Measurements from ENCODE around the gene ZNF132.
A peak's percentile ranks its signal among the peaks of the same experiment; 100 is the strongest.
"Not testable (repeated sequence)": the region's sequence is repeated elsewhere in the genome, so short reads cannot be mapped to it uniquely, and the experiment has no call there.

ZNF132 gene

DNA sequence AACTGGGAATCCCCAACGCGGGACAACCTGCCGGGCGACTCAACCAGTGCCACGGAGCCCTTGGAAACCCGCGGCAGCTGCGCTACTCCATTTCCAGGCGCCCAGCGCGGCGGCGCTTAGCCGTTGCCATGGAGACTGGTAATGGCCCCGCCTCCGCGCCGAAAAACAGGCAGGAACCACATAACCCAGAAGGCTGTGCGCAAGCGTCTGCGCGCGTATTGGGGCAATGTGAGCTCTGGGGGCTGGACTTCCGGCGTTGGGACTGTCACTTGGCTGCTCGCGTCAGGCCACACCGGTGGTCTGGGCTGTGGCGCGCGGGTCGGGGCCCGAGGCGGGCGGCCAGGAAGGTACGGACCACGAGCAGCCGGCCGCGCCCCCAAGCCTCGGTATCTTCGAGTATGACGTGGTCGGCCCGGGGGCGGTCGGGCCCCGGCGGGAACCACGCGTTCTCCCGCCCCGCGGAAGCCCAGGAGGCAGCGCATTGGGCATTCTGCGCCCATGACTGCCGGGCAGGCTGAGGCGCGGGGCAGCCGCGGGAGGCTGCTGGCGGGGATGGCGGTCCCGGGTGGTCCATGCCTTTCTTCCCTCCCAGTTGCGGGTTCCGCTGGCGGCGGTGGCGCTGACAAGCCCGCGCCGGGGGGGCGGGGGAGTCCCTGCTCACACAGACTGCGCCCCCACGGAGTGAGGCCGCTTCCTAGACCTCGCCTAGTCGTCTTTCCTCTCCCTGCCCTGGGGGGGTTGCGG, 11.6 kb upstream of the ZNF132 start, which contains the start of gene ZNF324B:
ZNF324B (plus strand) TSS at position 265 of the 744 bp plus-strand sequence. CDS start 2,080 bp downstream, outside the sequence.
- Mint-ChIP-seq H3K36me3 (ENCODE audit: low read depth) (peaks cover 21% of the 10 kb centered on the region), H3K27me3 (peaks cover 15% of the 10 kb centered on the region), H3K9me3 (peaks cover 14% of the 10 kb centered on the region), H3K4me3 (peak within 1 kb of the TSS; percentile 83), H3K4me1 (peaks cover 23% of the 10 kb centered on the region), H3K27ac (peak within 1 kb of the TSS; percentile 49)
- DNase-seq (peak; percentile 96), ATAC-seq (peak; percentile 97)

DNA sequence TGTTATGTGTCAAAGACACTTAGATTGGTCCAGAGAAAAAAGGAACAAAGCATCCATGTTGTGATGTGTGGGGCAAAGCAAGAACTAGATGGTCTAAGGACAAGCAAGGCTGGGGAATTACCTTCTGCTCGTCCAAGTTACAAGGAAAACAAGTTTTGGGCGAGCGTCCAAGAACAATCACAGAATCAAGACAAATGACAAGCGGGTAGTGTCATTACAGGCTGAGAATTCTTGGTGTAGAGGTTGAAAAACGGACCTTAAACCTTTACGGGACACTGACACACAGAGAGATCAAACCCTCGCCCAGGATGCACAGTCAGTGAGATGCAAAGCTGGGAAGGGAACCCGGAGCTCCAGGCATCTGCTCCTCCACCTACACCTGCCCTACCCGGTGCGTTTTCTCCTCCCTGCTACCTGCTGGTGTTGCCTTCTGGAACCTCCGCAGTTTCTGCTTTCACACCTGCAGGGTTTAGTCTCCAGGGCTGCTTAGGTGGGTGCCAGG, 11.0 kb upstream of the ZNF132 start:
- Mint-ChIP-seq H3K36me3 (ENCODE audit: low read depth) (peaks cover 18% of the 10 kb centered on the region), H3K27me3 (peaks cover 15% of the 10 kb centered on the region), H3K9me3 (peaks cover 14% of the 10 kb centered on the region), H3K4me1 (peaks cover 23% of the 10 kb centered on the region), H3K4me3 (peak overlapping the region; percentile 83), H3K27ac (no peak overlapping the region)
- DNase-seq (no peak), ATAC-seq (peak; percentile 1)

DNA sequence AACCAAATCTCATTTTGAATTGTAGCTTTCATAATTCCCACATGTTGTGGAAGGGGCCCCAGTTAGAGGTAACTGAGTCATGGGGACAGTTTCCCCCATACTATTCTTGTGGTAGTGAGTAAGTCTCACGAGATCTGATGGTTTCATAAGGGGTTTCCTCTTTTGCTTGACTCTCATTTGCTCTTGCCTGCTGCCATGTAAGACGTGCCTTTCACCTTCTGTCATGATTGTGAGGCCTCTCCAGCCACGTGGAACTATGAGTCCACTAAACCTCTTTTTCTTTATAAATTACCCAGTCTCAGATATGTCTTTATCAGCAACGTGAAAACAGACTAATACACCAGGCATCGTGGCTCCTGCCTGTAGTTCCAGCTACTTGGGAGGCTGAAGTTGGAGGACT, 10.0 kb upstream of the ZNF132 start:
- not testable (repeated sequence) for DNase-seq, ATAC-seq, H3K4me3 Mint-ChIP-seq, H3K27ac Mint-ChIP-seq
- Mint-ChIP-seq H3K4me1 (peaks cover 23% of the 10 kb centered on the region), H3K27me3 (peaks cover 15% of the 10 kb centered on the region), H3K9me3 (peaks cover 14% of the 10 kb centered on the region), H3K36me3 (ENCODE audit: low read depth) (peaks cover 18% of the 10 kb centered on the region)

DNA sequence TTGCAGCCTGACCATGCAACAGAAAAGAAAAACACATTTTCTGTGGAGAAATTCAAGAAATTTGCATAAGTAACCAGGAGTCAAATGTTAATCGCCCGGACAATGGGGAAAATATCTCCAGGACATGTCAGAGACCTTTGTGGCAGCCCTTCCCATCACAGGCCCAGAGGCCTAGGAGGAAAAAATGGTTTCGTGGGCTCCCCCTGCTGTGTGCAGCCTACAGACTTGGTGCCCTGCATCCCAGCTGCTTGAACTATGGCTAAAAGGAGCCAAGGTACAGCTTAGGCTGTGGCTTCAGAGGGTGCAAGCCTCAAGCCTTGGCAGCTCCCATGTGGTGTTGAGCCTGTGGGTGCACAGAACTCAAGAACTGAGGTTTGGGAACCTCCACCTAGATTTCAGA, 8.9 kb upstream of the ZNF132 start:
- Mint-ChIP-seq H3K27me3 (peaks cover 15% of the 10 kb centered on the region), H3K9me3 (peaks cover 14% of the 10 kb centered on the region), H3K36me3 (ENCODE audit: low read depth) (peaks cover 14% of the 10 kb centered on the region), H3K4me1 (peaks cover 23% of the 10 kb centered on the region)
- not testable (repeated sequence) for ATAC-seq, H3K27ac Mint-ChIP-seq, DNase-seq, H3K4me3 Mint-ChIP-seq

DNA sequence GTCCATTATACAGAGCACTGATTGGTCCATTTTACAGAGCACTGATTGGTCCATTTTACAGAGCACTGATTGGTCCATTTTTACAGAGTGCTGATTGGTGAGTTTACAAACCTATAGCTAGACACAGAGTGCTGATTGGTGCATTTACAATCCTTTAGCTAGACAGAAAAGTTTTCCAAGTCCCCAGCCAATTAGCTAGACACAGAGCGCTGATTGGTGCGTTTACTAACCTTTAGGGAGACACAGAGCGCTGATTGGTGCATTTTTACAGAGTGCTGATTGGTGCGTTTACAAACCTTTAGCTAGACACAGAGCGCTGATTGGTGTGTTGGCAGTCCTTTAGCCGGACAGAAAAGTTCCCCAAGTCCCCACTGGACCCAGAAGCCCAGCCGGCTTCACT, 3.0 kb upstream of the ZNF132 start:
- not testable (repeated sequence) for H3K27me3 Mint-ChIP-seq, H3K27ac Mint-ChIP-seq, DNase-seq, H3K4me3 Mint-ChIP-seq, ATAC-seq
- Mint-ChIP-seq H3K4me1 (peaks cover 24% of the 10 kb centered on the region), H3K9me3 (peaks cover 25% of the 10 kb centered on the region), H3K36me3 (ENCODE audit: low read depth) (peaks cover 27% of the 10 kb centered on the region)

- H3K4me1 Mint-ChIP-seq, result peaks cover 24% of the 10 kb centered on the region
- peaks cover 41% of the 10 kb centered on the region for H3K9me3 Mint-ChIP-seq
- H3K36me3 Mint-ChIP-seq (ENCODE audit: low read depth), result peaks cover 47% of the 10 kb centered on the region
- ATAC-seq, result no peak
- peak overlapping the region; percentile 94 for H3K27ac Mint-ChIP-seq
- no peak for DNase-seq
- H3K27me3 Mint-ChIP-seq, result no peaks in the 10 kb centered on the region
- peak overlapping the region; percentile 91 for H3K4me3 Mint-ChIP-seq
Measured at GRCh38 chr19:58440556-58440955, 603 bp upstream of the ZNF132 start.

- ATAC-seq, result no peak
- DNase-seq, result no peak
- H3K4me3 Mint-ChIP-seq, result no peak overlapping the region
- H3K27me3 Mint-ChIP-seq, result no peaks in the 10 kb centered on the region
- peaks cover 93% of the 10 kb centered on the region for H3K36me3 Mint-ChIP-seq (ENCODE audit: low read depth)
- peaks cover 7% of the 10 kb centered on the region for H3K4me1 Mint-ChIP-seq
- H3K27ac Mint-ChIP-seq, result no peak overlapping the region
- H3K9me3 Mint-ChIP-seq, result peaks cover 73% of the 10 kb centered on the region
Measured at GRCh38 chr19:58434217-58434616, 5.7 kb downstream of the ZNF132 start.

DNA sequence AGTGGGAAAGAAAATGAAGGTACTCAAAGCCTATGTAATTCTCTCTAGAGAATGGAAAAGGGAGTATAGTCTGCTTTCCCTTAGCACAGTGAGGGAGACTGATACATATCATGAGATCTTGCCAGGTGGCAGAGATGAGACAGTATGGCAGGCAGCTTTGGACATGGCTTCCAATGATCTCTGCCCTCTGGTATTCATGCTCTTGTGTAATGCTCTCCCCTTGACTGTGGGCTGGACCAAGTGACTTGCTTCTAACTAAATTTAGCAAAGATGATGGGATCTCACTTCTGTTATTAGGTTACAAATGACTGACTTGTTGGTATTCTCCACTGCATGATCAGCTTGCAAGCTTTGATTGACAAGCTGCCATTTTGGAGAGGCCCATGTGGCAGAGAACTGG, 10.2 kb downstream of the ZNF132 start:
- peaks cover 59% of the 10 kb centered on the region for H3K36me3 Mint-ChIP-seq (ENCODE audit: low read depth)
- no peak overlapping the region for H3K4me3 Mint-ChIP-seq
- H3K27me3 Mint-ChIP-seq, result no peaks in the 10 kb centered on the region
- DNase-seq, result no peak
- peaks cover 52% of the 10 kb centered on the region for H3K9me3 Mint-ChIP-seq
- no peaks in the 10 kb centered on the region for H3K4me1 Mint-ChIP-seq
- no peak for ATAC-seq
- no peak overlapping the region for H3K27ac Mint-ChIP-seq

GRCh38 chr19:58428617-58429016, 11.3 kb downstream of the ZNF132 start:
- Mint-ChIP-seq H3K27me3 (no peaks in the 10 kb centered on the region), H3K4me3 (no peak overlapping the region), H3K36me3 (ENCODE audit: low read depth) (peaks cover 49% of the 10 kb centered on the region), H3K27ac (no peak overlapping the region), H3K9me3 (peaks cover 45% of the 10 kb centered on the region), H3K4me1 (no peaks in the 10 kb centered on the region)
- DNase-seq (no peak), ATAC-seq (no peak)

DNA sequence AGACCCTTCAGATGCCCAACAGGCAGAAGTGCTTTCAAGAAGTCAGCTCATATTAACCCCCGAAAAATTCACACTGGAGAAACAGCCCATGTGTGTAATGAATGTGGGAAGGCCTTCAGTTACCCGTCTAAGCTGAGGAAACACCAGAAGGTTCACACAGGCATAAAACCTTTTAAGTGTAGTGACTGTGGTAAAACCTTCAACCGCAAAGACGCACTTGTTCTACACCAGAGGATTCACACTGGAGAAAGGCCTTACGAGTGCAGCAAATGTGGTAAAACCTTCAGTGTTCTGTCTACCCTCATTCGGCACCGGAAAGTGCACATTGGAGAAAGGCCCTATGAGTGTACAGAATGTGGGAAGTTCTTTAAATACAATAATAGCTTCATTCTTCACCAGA, 22.9 kb downstream of the ZNF132 start:
- ATAC-seq (no peak), DNase-seq (no peak)
- Mint-ChIP-seq H3K36me3 (ENCODE audit: low read depth) (peaks cover 57% of the 10 kb centered on the region), H3K27ac (no peak overlapping the region), H3K27me3 (no peaks in the 10 kb centered on the region), H3K4me1 (no peaks in the 10 kb centered on the region), H3K4me3 (no peak overlapping the region), H3K9me3 (peaks cover 4% of the 10 kb centered on the region)

- ATAC-seq, result no peak
- no peak overlapping the region for H3K27ac Mint-ChIP-seq
Measured at GRCh38 chr19:58416604-58417003, 23.3 kb downstream of the ZNF132 start.

GRCh38 chr19:58409010-58409790, 30.8 kb downstream of the ZNF132 start:
- peak overlapping the region; percentile 91 for H3K4me3 Mint-ChIP-seq
- no peaks in the 10 kb centered on the region for H3K9me3 Mint-ChIP-seq
- peak; percentile 51 for DNase-seq
- H3K27me3 Mint-ChIP-seq, result no peaks in the 10 kb centered on the region
- H3K27ac Mint-ChIP-seq, result peak overlapping the region; percentile 94
- H3K36me3 Mint-ChIP-seq (ENCODE audit: low read depth), result peaks cover 14% of the 10 kb centered on the region
- peaks cover 30% of the 10 kb centered on the region for H3K4me1 Mint-ChIP-seq
- peak; percentile 42 for ATAC-seq

More at GRCh38 chr19:58416604-58417003, 23.3 kb downstream of the ZNF132 start:
- Mint-ChIP-seq H3K27me3 (no peaks in the 10 kb centered on the region), H3K4me1 (no peaks in the 10 kb centered on the region), H3K4me3 (no peak overlapping the region), H3K36me3 (ENCODE audit: low read depth) (peaks cover 55% of the 10 kb centered on the region), H3K9me3 (peaks cover 4% of the 10 kb centered on the region)
- no peak for DNase-seq

GRCh38 chr19:58408152-58409009, 31.6 kb downstream of the ZNF132 start, which contains the start of gene ZNF584:
Gene ZNF584 (plus strand): TSS chr19:58408649. CDS start chr19:58409148, 499 bp downstream.
- H3K4me1 Mint-ChIP-seq, result peaks cover 34% of the 10 kb centered on the region
- peak within 1 kb of the TSS; percentile 94 for H3K27ac Mint-ChIP-seq
- H3K36me3 Mint-ChIP-seq (ENCODE audit: low read depth), result peaks cover 11% of the 10 kb centered on the region
- DNase-seq (peak; percentile 95), ATAC-seq (peak; percentile 96)
- peak within 1 kb of the TSS; percentile 91 for H3K4me3 Mint-ChIP-seq
- no peaks in the 10 kb centered on the region for H3K9me3 Mint-ChIP-seq
- H3K27me3 Mint-ChIP-seq, result no peaks in the 10 kb centered on the region

DNA sequence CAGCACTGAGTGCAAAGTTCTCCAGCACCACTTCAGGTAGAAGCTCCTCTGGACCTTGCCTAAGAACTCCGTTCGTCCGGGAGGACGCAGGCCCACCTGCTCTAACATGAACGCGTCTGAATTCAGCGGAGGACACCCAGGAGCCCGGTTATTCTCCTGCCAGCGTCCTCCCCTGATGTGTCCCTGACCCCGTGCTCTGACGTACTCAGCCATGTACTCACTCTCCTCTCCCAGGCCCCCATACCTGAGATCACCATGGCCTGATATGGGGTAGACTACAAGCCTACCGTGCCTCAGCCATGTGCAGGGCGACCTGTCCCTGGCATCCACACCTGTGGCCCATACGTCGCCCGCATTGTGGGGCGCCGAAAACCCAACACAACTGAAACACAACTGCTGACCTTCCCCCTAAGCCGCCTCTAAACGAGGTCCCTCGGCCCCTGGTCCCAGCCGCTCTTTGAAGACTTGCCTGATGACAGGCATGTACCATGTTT, 32.2 kb downstream of the ZNF132 start:
- H3K9me3 Mint-ChIP-seq, result no peaks in the 10 kb centered on the region
- no peaks in the 10 kb centered on the region for H3K27me3 Mint-ChIP-seq
- peak overlapping the region; percentile 91 for H3K4me3 Mint-ChIP-seq
- H3K27ac Mint-ChIP-seq, result peak overlapping the region; percentile 94
- peaks cover 8% of the 10 kb centered on the region for H3K36me3 Mint-ChIP-seq (ENCODE audit: low read depth)
- DNase-seq, result no peak
- ATAC-seq, result peak; percentile 33
- peaks cover 38% of the 10 kb centered on the region for H3K4me1 Mint-ChIP-seq
